ENCODE measurements around the gene HPN.
A peak's percentile ranks its signal among the peaks of the same experiment; 100 is the strongest.
"Not testable (repeated sequence)": the region's sequence is repeated elsewhere in the genome, so short reads cannot be mapped to it uniquely, and the experiment has no call there.

The HPN gene

GRCh38 chr19:35041548-35042055, at the start of gene HPN:
TSS of gene HPN (plus strand) at chr19:35041721. CDS start at chr19:35042507, 786 bp downstream.
- ATAC-seq, result no peak

DNA sequence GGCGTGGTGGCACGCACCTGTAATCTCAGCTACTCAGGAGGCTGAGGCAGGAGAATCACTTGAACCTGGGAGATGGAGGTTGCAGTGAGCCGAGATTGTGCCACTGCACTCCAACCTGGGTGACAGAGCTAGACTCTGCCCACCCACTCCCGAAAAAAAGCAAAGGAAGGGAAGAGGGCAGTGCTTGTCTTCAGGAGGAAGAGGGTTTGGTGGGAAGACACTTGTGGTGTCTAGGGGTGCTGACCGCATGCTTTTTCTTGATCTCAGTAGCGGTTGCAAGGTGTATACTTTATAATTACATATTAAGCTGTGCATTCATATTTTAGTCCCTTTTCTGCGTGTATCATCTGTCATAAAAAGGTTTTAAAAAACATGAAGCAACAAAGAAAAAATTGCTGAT, 48.9 kb upstream of the HPN start:
- not testable (repeated sequence) for ATAC-seq

DNA sequence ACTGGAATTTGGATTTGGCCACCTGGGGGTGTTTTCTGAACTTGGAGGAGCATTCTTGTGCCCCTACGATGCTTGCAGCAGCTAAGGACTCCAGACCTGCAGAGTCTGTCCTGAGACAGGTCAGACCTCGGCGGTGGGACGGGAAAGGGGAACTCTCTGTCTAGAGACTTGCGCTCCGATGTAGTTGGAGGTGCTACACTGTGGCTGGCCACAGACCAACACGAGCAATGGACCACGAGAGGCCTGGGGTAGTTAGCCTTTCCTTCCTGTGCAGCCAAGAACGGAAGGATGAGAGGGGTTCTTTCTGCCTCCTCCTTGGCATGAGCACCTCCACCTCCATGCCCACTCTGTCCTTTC, 47.3 kb upstream of the HPN start:
- ATAC-seq, result no peak

DNA sequence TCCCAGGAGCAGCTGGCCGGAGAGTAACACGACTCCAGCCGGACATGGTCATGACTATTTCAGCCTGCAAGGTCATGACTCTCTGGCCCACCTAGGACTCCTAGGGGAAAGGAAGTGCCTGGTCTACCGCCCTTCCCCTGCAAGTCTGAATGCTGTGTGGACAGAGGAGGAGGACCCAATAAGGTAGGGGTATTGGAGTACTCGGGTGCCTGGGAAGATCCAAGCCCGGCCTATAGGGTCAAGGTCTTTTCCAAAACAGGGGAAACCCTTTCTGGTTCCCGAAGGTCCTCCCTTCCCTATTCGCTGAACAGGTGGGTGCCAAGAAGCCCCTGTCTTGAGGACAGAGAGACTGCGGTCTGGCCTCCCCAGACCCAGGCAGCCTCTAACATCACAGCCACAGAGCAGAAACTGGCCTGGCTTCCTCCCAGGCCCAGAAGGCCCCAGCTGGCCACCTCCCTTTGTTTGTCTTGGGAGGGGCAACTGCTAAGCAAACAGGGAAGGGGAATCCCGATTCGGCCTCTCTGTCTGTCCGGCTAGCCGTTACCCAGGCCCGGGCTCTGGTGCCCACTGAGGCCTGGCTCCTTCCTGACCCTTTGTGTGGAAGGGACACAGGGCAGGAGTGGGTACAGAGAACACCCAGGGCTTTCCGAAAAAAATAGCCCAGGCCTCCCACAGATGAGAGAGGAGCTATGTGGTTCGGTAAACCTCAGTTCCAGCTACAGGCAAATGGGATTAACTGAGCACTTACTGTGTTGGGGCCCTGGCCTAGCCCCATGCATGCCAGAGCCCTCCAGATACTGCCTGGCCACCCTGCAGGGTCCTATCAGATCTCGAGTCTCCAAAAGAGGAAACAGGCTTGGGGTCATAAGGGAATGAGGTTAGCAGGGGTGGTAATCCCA, 46.6 kb upstream of the HPN start:
- no peak for ATAC-seq

DNA sequence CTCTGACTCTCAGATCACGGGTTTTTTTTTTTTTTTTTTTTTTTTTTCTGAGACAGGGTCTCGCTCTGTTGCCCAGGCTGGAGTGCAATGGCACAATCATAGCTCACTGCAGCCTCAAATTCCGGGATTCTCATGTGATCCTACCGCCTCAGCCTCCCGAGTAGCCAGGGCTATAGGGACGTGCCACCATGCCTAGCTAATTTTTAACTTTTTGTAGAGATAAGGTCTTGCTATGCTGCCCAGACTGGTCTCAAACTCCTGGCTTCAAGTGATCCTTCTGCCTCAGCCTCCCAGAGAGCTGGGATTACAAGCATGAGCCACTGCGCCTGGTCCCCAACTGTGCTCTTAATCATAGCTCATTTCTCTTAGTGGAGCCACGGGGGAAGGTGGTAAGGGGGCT, 46.0 kb upstream of the HPN start:
- no peak for ATAC-seq

DNA sequence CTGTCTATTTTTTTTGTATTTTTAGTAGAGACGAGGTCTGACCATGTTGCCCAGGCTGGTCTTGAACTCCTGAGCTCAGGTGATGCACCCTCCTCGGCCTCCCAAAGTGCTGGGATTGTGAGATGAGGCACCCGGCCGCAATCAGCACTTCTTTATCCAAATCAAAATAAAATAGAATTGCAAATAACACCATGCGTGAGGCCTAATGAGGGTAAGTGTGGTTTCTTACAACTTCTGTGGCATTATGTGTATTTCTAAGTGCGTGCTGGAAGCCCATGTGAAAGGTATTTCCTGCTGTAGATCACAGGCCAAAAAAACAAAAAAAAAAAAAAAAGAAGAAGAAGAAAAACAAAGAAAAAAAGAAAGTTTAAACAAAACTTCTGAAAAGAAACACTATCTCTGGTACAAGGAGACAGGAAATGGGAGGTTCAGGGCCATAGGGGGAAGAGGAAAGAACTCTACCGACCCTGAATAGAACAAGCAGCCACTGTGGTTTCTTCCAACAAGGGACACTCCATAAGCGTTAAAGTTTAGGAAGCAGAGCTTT, 44.4 kb upstream of the HPN start:
- no peak for ATAC-seq

- ATAC-seq, result not testable (repeated sequence)
These were observed 43.3 kb upstream of the HPN start for GRCh38 chr19:34998224-34998623.

- ATAC-seq, result no peak
These were observed 42.6 kb upstream of the HPN start for GRCh38 chr19:34998777-34999497.

DNA sequence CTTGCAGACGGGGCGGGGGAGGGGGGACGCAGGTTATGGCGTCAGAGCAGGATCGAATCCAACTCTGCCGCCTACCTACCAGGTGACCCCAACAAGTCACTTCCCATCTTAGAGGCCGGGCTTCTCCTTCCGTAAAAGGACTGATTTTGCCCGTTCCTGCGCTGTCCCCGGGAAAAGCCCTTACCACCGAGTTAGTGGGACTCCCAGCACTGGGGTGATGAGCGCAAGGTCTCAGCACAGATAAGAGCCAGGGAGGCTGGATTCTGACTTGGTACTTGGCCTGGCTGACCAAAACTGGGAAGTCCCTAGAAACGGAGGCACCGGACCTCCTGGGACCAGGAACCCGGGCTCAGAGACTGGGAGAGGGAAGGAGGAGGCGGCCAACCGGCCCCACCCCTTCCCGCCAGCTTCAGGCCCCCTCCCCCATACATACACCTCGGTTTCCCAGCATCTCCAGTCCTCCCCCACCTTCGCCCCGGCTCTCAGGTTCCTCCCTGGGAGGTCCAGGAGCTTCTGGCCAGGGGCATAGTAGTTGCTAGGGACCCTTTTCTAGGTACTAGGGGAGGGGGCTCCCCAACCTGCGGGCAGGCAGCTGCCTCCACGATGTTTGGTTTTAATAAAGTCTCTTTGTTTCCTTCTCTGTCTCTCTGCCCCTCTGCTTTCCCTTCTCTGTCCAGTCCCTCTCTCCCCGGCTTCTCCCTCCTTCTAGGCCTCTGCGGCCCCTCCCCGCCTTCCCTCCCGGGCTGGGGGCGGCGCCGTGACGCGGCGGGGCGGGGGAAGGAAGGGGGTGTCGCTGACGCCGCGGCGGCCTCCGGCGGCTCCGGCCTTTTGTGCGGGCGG, 41.8 kb upstream of the HPN start, which contains the start of gene GRAMD1A:
Gene GRAMD1A, plus strand, starts transcription at position 826 of the 840 bp plus-strand sequence. CDS start 156 bp downstream, outside the sequence.
- ATAC-seq, result peak; percentile 63 to 66

- ATAC-seq, result peak in 1 of 2 donors; percentile 18
These were observed 41.2 kb upstream of the HPN start for GRCh38 chr19:35000338-35000646.

DNA sequence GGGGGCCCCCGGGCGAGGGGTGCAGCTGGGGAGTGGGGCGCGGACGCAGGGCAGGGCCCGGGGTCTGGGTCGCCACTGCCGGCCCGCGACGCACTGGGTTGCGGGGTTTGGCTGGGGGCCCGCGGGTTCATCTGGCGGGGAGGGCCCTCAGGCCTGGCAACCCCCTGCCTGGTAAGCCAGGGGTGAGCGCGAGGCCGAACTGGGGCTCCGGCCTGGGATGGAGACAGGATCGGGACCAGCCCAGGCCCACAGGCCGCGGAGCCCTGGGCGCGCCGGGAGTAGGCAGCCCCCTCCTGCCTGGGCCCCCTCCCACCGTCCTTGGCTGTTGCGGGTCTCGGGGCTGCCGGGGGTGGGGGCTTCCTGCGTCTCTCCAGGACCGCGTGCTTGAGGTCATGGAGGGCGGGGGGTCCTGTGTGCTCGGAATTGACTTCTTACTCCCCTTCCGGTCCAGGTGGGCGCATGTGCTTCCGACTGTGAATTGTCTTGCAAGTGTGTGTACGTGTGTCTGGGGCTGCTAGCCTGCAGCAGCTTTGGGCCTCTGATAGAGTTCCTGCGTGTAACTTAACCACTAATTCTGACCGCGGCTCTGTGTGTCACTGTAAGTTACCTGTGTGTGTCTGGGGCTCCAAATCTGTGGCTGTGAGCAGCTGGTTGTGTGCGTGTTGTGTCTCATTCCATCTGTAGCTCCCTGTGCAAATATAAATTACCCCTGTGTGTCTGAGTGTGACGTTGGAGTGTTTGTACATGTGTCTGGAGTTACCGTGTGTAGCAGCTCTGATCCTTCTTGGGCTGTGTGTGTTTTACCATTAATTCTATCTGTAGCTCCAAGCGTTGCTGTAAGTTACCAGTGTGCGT, 40.6 kb upstream of the HPN start:
- ATAC-seq, result peak; percentile 60 to 71

- no peak for ATAC-seq
These were observed 39.4 kb upstream of the HPN start for GRCh38 chr19:35002037-35002535.

- ATAC-seq, result no peak
These were observed 36.8 kb upstream of the HPN start for GRCh38 chr19:35004517-35005255.

DNA sequence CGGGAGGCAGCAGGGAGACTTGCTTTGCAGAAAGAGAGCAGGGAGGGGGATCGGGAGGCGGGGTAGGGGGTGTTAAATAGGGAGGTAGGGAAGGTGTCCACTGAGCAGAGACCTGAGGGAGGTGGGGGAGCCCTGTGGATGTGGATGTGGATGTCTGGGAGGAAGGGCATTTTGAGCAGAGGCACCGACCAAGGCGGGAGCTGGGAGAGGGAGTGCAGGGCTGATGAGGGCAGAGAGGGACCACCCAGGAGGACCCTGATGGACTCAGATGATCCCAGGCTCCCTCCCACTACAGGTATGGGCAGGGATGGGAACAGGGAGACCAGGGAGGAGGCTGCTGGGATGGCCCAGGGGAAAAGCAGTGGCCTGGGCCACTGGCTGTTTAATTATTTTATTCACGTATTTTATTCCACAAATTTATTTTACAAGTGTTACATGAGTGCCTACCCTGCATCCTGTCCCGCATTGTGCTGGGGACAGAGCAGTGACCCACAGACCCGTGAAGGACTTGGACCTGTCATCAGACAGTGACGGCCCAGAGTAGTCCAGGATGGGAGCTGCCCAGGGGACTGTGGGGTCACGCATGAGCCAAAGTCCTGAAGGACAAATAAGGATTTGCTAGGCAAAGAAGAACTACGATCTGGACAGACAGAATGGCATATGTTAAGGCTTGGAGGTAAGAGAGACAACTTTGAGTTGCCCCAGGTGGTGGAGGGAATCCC, 36.1 kb upstream of the HPN start:
- no peak for ATAC-seq

- ATAC-seq, result not testable (repeated sequence)
These were observed 35.5 kb upstream of the HPN start for GRCh38 chr19:35006007-35006341.

DNA sequence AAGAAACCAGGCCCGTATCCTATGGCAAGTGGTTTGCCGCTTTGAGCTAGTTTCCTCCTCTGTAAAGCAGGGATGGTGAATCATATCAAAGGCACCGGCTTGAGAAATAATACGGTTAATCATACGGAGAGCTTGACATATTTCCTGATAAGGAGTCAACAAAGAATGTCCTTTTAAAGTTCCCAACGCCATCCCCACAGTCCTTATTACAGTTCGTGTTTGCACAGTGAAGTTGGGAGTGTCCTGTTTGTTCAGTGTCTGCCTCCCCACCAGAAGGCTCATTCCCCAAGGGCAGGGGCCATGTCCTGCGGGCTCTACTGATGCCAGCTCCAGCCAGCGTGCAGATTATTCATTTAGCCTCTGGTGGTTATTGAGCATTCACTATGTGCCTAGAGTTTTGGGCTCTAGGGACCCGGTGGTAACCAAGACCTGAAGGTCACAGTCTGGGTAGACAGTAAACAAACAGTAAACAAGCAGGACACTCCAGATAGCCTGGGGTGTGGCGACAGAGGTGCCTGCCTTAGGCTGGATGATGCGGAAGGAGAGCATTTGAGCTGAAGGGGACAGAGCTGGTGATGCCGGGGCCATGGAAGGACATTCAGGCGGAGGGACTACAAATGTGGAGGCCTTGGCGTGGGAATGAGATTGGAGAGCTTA, 35.1 kb upstream of the HPN start:
- no peak for ATAC-seq

GRCh38 chr19:35006999-35007365, 34.5 kb upstream of the HPN start:
- no peak for ATAC-seq

DNA sequence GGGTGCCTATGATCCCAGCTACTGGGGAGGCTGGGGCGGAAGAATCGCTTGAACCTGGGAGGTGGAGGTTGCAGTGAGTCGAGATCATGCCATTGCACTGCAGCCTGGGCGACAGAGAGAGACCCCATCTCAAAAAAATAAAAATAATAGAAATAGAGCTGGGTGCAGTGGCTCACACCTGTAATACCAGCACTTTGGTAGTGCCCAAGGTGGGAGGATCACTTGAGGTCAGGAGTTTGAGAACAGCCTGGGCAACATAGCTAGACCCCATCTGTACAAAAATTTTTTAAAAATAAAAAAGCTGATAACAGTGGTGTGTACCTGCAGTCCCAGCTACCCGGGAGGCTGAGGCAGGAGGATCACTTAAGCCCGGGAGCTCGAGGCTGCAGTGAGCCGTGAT, 34.1 kb upstream of the HPN start:
- not testable (repeated sequence) for ATAC-seq

DNA sequence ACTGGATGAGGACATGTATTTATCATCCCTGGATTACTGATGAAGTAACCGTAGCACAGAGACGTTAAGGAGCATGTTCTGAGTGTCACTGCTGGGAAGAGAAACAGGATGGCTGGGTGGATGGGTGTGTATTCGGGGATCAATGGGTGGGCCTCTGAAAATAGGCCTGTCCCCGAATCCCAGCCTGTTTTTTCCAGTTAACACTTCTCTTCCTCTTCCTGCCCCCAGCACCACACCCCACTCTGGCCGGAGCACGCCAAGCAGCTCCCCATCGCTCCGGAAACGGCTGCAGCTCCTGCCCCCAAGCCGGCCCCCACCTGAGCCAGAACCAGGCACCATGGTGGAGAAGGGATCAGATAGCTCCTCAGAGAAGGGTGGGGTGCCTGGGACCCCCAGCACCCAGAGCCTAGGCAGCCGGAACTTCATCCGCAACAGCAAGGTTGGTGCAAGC, 32.6 kb upstream of the HPN start:
- ATAC-seq, result no peak

Data from activated CD4-positive, CD25-positive, alpha-beta regulatory T cell treated with anti-CD3 and anti-CD28 coated beads, Interleukin-2, amount 50 U/mL, for 24 hours (primary cell).